GM23338 (cell line): ENCODE data around the gene TAOK1. TPM values are rescaled to one million over a fixed set of nuclear protein-coding genes. Genes with fewer than 3 reads are reported as not detected.

Source experiments
- ATAC-seq: fragments of 200-7000 bp; cut with Tn5 transposase; 3 replicates; pipeline ENCODE4 v1.9.1; 2020
- DNase-seq: peaks from one replicate; pipeline ENCODE4 v3.0.0-alpha.2; 2015; ENCODE audit warnings: low spot score
- H2AFZ ChIP-seq: fragments of 200-600 bp; sonication (generic); 2 replicates; pipeline ENCODE4 v1.8.0; 2016; ENCODE audit warnings: antibody characterized with exemption, mild to moderate bottlenecking, moderate library complexity
- H3F3A ChIP-seq: fragments of 200-600 bp; sonication (generic); replicated peaks from 2 replicates; pipeline ENCODE4 v1.8.0; 2017; ENCODE audit warnings: antibody characterized with exemption, mixed run types, low read depth
- H3K27ac ChIP-seq: fragments of 200-600 bp; sonication (generic); 2 replicates; pipeline ENCODE4 v1.6.1; 2016; ENCODE audit warnings: low read depth
- H3K27me3 ChIP-seq: fragments of 200-600 bp; sonication (generic); 2 replicates; pipeline ENCODE4 v1.8.0; 2016; ENCODE audit warnings: mild to moderate bottlenecking, mixed run types, moderate library complexity; ENCODE audit not compliant: insufficient read depth
- H3K36me3 ChIP-seq: fragments of 200-600 bp; sonication (generic); 2 replicates; pipeline ENCODE4 v1.8.0; 2016; ENCODE audit warnings: mild to moderate bottlenecking; ENCODE audit not compliant: insufficient read depth
- H3K4me1 ChIP-seq: fragments of 200-600 bp; sonication (generic); 2 replicates; pipeline ENCODE4 v1.8.0; 2016; ENCODE audit warnings: mild to moderate bottlenecking, moderate library complexity; ENCODE audit not compliant: insufficient read depth
- H3K4me2 ChIP-seq: fragments of 200-600 bp; sonication (generic); 2 replicates; pipeline ENCODE4 v1.7.1; 2017; ENCODE audit warnings: mixed run types
- H3K4me3 ChIP-seq: fragments of 200-600 bp; sonication (generic); 2 replicates; pipeline ENCODE4 v1.6.1; 2016; ENCODE audit warnings: mixed run types
- H3K79me2 ChIP-seq: fragments of 200-600 bp; sonication (generic); replicated peaks from 2 replicates; pipeline ENCODE4 v1.8.0; 2017; ENCODE audit warnings: mild to moderate bottlenecking; ENCODE audit not compliant: insufficient read depth
- H3K9me2 ChIP-seq: fragments of 200-600 bp; sonication (generic); 2 replicates; pipeline ENCODE4 v1.8.0; 2017; ENCODE audit not compliant: insufficient read depth
- H4K20me1 ChIP-seq: fragments of 200-600 bp; sonication (generic); replicated peaks from 2 replicates; pipeline ENCODE4 v1.8.0; 2017; ENCODE audit warnings: mild to moderate bottlenecking; ENCODE audit not compliant: insufficient read depth
- H3K27ac Mint-ChIP-seq: 2 replicates; pipeline ENCODE4 v1.8.0; 2020; ENCODE audit warnings: inconsistent platforms, mild to moderate bottlenecking, moderate library complexity, mixed read lengths
- H3K27me3 Mint-ChIP-seq: 3 replicates; pipeline ENCODE4 v1.8.0; 2022; ENCODE audit warnings: low read depth, mild to moderate bottlenecking, moderate library complexity, mixed read lengths, inconsistent platforms; ENCODE audit not compliant: insufficient read depth, poor library complexity
- H3K36me3 Mint-ChIP-seq: 3 replicates; pipeline ENCODE4 v1.8.0; 2021; ENCODE audit warnings: low read depth, mild to moderate bottlenecking, inconsistent platforms, moderate library complexity, mixed read lengths
- H3K4me1 Mint-ChIP-seq: 3 replicates; pipeline ENCODE4 v1.8.0; 2020; ENCODE audit warnings: mild to moderate bottlenecking, inconsistent platforms, mixed read lengths
- H3K4me3 Mint-ChIP-seq: 3 replicates; pipeline ENCODE4 v1.8.0; 2021; ENCODE audit warnings: moderate library complexity, mild to moderate bottlenecking, inconsistent platforms, mixed read lengths
- H3K9me3 Mint-ChIP-seq: 3 replicates; pipeline ENCODE4 v1.8.0; 2020; ENCODE audit warnings: moderate library complexity, mild to moderate bottlenecking, inconsistent platforms, mixed read lengths
- EZH2phosphoT487 ChIP-seq: fragments of 200-600 bp; sonication (generic); IDR thresholded peaks from one replicate; pipeline ENCODE4 v1.8.1; 2018; ENCODE audit warnings: antibody characterized with exemption; ENCODE audit not compliant: unreplicated experiment
- JUNB ChIP-seq: IDR thresholded peaks from one replicate; pipeline ENCODE4 v1.6.1; 2016; ENCODE audit warnings: antibody characterized with exemption; ENCODE audit not compliant: unreplicated experiment
- NANOG ChIP-seq: IDR thresholded peaks from 2 replicates; pipeline ENCODE4 v1.6.1; 2016; ENCODE audit warnings: antibody characterized with exemption, borderline replicate concordance
- POLR2AphosphoS5 ChIP-seq: IDR thresholded peaks from 2 replicates; pipeline ENCODE4 v1.6.1; 2016; ENCODE audit warnings: antibody characterized with exemption, low read depth
- polyA plus RNA-seq: library from polyadenylated mRNA; unstranded; fragments of >200 nt; fragmentation: Nextera tagmentation; extraction: Ambion mirVana; gene quantifications from 2 replicates; pipeline ENCODE4 v1.2.1, GENCODE V29; 2016
- total RNA-seq: library from RNA; depleted of rRNA; stranded (reverse); fragments of >200 nt; shearing (Covaris generic); gene quantifications from 2 replicates; pipeline ENCODE4 v1.2.3, GENCODE V29; 2014
- TF ChIP-seq, protein P1 (sequence below): fragments of 250-450 bp; sonication (Bioruptor Pico); IDR thresholded peaks from 2 replicates; pipeline ENCODE4 v1.5.0; 2020; ENCODE audit warnings: mild to moderate bottlenecking, moderate library complexity

TAOK1 gene
- total and polyA plus RNA-seq, 2 experiments from 2014 or later, result 19.4 to 69.8 TPM

DNA sequence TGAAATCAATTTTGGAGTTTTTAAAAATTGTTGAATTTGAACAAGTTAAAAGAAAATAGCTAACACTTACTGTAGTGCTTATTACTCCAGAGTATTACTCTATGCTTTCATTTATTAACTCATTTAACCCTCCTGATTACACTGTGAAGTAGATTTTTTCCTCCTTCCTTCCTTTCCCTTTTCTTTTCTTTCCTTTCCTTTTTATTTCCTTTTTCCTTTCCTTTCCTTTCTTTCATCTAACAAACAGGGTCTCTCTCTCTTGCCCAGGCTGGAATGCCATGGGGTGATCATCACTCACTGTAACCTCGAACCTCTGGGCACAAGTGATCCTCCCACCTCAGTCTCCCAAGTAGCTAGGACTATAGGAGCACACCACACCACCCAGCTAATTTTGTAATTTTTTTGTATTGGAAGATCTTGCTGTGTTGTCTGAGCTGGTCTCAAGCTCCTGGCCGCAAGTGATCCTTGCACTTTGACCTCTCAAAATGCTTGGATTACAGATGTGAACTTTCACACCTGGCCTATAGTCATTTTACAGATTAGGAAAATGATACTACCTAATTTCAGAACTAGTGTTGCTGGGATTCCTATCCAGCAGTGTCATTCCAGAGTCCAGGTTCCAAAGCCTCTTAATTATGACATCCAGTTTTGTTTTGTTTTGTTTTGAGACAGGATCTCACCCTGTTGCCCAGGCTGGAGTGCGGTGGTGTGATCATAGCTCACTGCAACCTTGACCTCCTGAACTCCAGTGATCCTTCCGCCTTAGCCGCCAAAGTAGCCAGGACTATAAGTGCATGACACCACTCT, 59.9 kb downstream of the TAOK1 start:
- Histone ChIP-seq H3K27me3 (no peaks in the 10 kb centered on the region), H3K4me1 (no peaks in the 10 kb centered on the region), H3K4me2 (no peak overlapping the region), H3K4me3 (no peak overlapping the region), H3K36me3 (peaks cover 13% of the 10 kb centered on the region; the same call in 1 of the 2 replicates), H2AFZ (no peak overlapping the region), H3K79me2 (peaks cover 99% of the 10 kb centered on the region), H3K27ac (no peak overlapping the region), H4K20me1 (peaks cover 16% of the 10 kb centered on the region), H3F3A (no peaks in the 10 kb centered on the region), H3K9me2 (no peaks in the 10 kb centered on the region)
- no peak for ATAC-seq
- TF ChIP-seq, protein P1, sequence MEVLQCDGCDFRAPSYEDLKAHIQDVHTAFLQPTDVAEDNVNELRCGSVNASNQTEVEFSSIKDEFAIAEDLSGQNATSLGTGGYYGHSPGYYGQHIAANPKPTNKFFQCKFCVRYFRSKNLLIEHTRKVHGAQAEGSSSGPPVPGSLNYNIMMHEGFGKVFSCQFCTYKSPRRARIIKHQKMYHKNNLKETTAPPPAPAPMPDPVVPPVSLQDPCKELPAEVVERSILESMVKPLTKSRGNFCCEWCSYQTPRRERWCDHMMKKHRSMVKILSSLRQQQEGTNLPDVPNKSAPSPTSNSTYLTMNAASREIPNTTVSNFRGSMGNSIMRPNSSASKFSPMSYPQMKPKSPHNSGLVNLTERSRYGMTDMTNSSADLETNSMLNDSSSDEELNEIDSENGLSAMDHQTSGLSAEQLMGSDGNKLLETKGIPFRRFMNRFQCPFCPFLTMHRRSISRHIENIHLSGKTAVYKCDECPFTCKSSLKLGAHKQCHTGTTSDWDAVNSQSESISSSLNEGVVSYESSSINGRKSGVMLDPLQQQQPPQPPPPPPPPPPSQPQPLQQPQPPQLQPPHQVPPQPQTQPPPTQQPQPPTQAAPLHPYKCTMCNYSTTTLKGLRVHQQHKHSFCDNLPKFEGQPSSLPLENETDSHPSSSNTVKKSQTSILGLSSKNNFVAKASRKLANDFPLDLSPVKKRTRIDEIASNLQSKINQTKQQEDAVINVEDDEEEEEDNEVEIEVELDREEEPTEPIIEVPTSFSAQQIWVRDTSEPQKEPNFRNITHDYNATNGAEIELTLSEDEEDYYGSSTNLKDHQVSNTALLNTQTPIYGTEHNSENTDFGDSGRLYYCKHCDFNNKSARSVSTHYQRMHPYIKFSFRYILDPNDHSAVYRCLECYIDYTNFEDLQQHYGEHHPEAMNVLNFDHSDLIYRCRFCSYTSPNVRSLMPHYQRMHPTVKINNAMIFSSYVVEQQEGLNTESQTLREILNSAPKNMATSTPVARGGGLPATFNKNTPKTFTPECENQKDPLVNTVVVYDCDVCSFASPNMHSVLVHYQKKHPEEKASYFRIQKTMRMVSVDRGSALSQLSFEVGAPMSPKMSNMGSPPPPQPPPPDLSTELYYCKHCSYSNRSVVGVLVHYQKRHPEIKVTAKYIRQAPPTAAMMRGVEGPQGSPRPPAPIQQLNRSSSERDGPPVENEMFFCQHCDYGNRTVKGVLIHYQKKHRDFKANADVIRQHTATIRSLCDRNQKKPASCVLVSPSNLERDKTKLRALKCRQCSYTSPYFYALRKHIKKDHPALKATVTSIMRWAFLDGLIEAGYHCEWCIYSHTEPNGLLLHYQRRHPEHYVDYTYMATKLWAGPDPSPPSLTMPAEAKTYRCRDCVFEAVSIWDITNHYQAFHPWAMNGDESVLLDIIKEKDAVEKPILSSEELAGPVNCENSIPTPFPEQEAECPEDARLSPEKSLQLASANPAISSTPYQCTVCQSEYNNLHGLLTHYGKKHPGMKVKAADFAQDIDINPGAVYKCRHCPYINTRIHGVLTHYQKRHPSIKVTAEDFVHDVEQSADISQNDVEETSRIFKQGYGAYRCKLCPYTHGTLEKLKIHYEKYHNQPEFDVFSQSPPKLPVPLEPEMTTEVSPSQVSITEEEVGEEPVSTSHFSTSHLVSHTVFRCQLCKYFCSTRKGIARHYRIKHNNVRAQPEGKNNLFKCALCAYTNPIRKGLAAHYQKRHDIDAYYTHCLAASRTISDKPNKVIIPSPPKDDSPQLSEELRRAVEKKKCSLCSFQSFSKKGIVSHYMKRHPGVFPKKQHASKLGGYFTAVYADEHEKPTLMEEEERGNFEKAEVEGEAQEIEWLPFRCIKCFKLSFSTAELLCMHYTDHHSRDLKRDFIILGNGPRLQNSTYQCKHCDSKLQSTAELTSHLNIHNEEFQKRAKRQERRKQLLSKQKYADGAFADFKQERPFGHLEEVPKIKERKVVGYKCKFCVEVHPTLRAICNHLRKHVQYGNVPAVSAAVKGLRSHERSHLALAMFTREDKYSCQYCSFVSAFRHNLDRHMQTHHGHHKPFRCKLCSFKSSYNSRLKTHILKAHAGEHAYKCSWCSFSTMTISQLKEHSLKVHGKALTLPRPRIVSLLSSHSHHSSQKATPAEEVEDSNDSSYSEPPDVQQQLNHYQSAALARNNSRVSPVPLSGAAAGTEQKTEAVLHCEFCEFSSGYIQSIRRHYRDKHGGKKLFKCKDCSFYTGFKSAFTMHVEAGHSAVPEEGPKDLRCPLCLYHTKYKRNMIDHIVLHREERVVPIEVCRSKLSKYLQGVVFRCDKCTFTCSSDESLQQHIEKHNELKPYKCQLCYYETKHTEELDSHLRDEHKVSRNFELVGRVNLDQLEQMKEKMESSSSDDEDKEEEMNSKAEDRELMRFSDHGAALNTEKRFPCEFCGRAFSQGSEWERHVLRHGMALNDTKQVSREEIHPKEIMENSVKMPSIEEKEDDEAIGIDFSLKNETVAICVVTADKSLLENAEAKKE, result no peak
- TF ChIP-seq JUNB (no peak), NANOG (no peak), EZH2phosphoT487 (no peak), POLR2AphosphoS5 (no peak)
- H3K36me3 Mint-ChIP-seq, result peaks cover 39% of the 10 kb centered on the region
- H3K27ac Mint-ChIP-seq, result peak overlapping the region; percentile 44; the same call in 1 of the 2 replicates
- H3K27me3 Mint-ChIP-seq, result no peaks in the 10 kb centered on the region
- H3K4me3 Mint-ChIP-seq, result no peak overlapping the region
- no peak for DNase-seq
- peaks cover 12% of the 10 kb centered on the region; the same call in 2 of the 3 replicates for H3K4me1 Mint-ChIP-seq
- H3K9me3 Mint-ChIP-seq, result peaks cover 6% of the 10 kb centered on the region; the same call in 2 of the 3 replicates
